DOHH2 (cell line): ENCODE measurements around the gene CHD9.

Experiments
- H3F3A ChIP-seq: fragments of 200-600 bp; sonication (generic), shearing (Covaris generic); 2 replicates; pipeline ENCODE4 v1.6.0; 2016; ENCODE audit warnings: antibody characterized with exemption, mild to moderate bottlenecking; ENCODE audit not compliant: control insufficient read depth, insufficient read depth
- H3K27ac ChIP-seq: fragments of 200-600 bp; sonication (generic); 2 replicates; pipeline ENCODE4 v1.5.1; 2014; ENCODE audit warnings: low read depth, mild to moderate bottlenecking, low read length, moderate library complexity
- H3K27me3 ChIP-seq: fragments of 200-600 bp; sonication (generic); 2 replicates; pipeline ENCODE4 v1.6.1; 2014; ENCODE audit warnings: mild to moderate bottlenecking, low read length, mixed read lengths; ENCODE audit not compliant: control insufficient read depth
- H3K36me3 ChIP-seq: fragments of 200-600 bp; sonication (generic); 2 replicates; pipeline ENCODE4 v1.6.1; 2014; ENCODE audit warnings: mild to moderate bottlenecking, low read length, moderate library complexity, mixed read lengths; ENCODE audit not compliant: control insufficient read depth
- H3K4me1 ChIP-seq: fragments of 200-600 bp; sonication (generic); 2 replicates; pipeline ENCODE4 v1.6.1; 2014; ENCODE audit warnings: mild to moderate bottlenecking, low read length, mixed read lengths; ENCODE audit not compliant: control insufficient read depth
- H3K4me2 ChIP-seq: fragments of 200-600 bp; sonication (generic); 2 replicates; pipeline ENCODE4 v1.6.0; 2014; ENCODE audit warnings: mild to moderate bottlenecking, low read length, moderate library complexity
- H3K4me3 ChIP-seq: fragments of 200-600 bp; sonication (generic); 2 replicates; pipeline ENCODE4 v1.5.1; 2014; ENCODE audit warnings: mild to moderate bottlenecking, low read length, mixed read lengths
- H3K79me2 ChIP-seq: fragments of 200-600 bp; sonication (generic); 2 replicates; pipeline ENCODE4 v1.6.1; 2014; ENCODE audit warnings: mild to moderate bottlenecking, low read length, mixed read lengths; ENCODE audit not compliant: control insufficient read depth
- H3K9me2 ChIP-seq: fragments of 200-600 bp; sonication (generic); replicated peaks from 2 replicates; pipeline ENCODE4 v1.6.1; 2014; ENCODE audit warnings: mild to moderate bottlenecking, low read length, mixed read lengths; ENCODE audit not compliant: control insufficient read depth
- H3K9me3 ChIP-seq: fragments of 200-600 bp; sonication (generic); 2 replicates; pipeline ENCODE4 v1.6.1; 2014; ENCODE audit warnings: antibody characterized with exemption, low read length, mixed read lengths; ENCODE audit not compliant: control insufficient read depth, insufficient read depth
- H4K20me1 ChIP-seq: fragments of 200-600 bp; sonication (generic); 2 replicates; pipeline ENCODE4 v1.6.0; 2014; ENCODE audit warnings: low read depth, mild to moderate bottlenecking, antibody characterized with exemption, low read length, moderate library complexity; ENCODE audit not compliant: control insufficient read depth, insufficient read depth
- CTCF ChIP-seq: fragments of 200-600 bp; sonication (generic); IDR thresholded peaks from one replicate; pipeline ENCODE4 v1.5.1; 2014; ENCODE audit warnings: antibody characterized with exemption, mild to moderate bottlenecking, low read depth, low read length; ENCODE audit not compliant: poor library complexity, severe bottlenecking
- EZH2phosphoT487 ChIP-seq: fragments of 200-600 bp; sonication (generic); IDR thresholded peaks from 2 replicates; pipeline ENCODE4 v1.6.1; 2017; ENCODE audit warnings: borderline replicate concordance, mild to moderate bottlenecking, antibody characterized with exemption, low read length, moderate library complexity, mixed read lengths

CHD9 gene

GRCh38 chr16:53054670-53055485, at the start of gene CHD9:
CHD9 (plus strand) TSS chr16:53054991; CDS start chr16:53156090, 101,099 bp downstream.
- H3K79me2 ChIP-seq: peaks cover 50% of the 10 kb centered on the region
- TF ChIP-seq EZH2phosphoT487 (no peak), CTCF (peak; percentile 96)
- H3K4me2 ChIP-seq: peak within 1 kb of the TSS; percentile 99
- H3K9me2 ChIP-seq: no peaks in the 10 kb centered on the region
- no peaks in the 10 kb centered on the region for H4K20me1 ChIP-seq
- H3K4me3 ChIP-seq: peak within 1 kb of the TSS; percentile 97
- H3K9me3 ChIP-seq: no peaks in the 10 kb centered on the region
- H3K36me3 ChIP-seq: peaks cover 16% of the 10 kb centered on the region
- H3K27me3 ChIP-seq: no peaks in the 10 kb centered on the region
- 0 out of 2 replicates have a peak, but pooled peaks cover 4% of the 10 kb centered on the region for H3F3A ChIP-seq
- H3K27ac ChIP-seq: peak within 1 kb of the TSS; percentile 47
- peaks cover 56% of the 10 kb centered on the region for H3K4me1 ChIP-seq

GRCh38 chr16:53007095-53007494, 47.7 kb upstream of the CHD9 start:
- Histone ChIP-seq H3K4me3 (no peak overlapping the region), H3K79me2 (no peaks in the 10 kb centered on the region), H4K20me1 (no peaks in the 10 kb centered on the region), H3F3A (no peaks in the 10 kb centered on the region), H3K9me2 (no peaks in the 10 kb centered on the region), H3K4me1 (no peaks in the 10 kb centered on the region), H3K27ac (no peak overlapping the region), H3K27me3 (peaks cover 11% of the 10 kb centered on the region), H3K36me3 (no peaks in the 10 kb centered on the region), H3K4me2 (no peak overlapping the region), H3K9me3 (no peaks in the 10 kb centered on the region)
- TF ChIP-seq CTCF (no peak), EZH2phosphoT487 (no peak)

DNA sequence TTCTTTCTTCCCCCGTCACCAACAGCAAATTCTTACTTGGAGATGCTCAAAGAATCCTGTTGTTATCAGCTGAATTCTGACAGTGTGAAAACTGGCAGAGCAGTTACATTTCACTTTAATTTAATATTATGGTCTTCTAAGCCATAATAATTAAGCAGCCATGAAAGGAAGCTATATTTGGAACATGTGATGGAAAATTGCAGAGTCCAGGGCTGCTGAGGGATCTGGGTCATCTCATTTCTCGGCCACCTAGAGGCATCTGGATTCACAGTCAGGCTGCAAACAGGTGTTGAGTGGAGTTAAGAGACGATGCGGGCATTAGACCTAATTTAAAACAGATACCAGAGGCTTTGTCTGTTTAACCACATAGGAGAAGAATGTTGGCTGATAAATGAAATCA, 40.5 kb upstream of the CHD9 start:
- H3F3A ChIP-seq: no peaks in the 10 kb centered on the region

More for the DNA sequence above, 40.5 kb upstream of the CHD9 start:
- H3K36me3 ChIP-seq: no peaks in the 10 kb centered on the region
- H4K20me1 ChIP-seq: no peaks in the 10 kb centered on the region
- H3K9me2 ChIP-seq: no peaks in the 10 kb centered on the region
- TF ChIP-seq EZH2phosphoT487 (no peak), CTCF (no peak)
- no peak overlapping the region for H3K4me2 ChIP-seq
- peaks cover 17% of the 10 kb centered on the region for H3K27me3 ChIP-seq
- H3K27ac ChIP-seq: no peak overlapping the region
- H3K9me3 ChIP-seq: no peaks in the 10 kb centered on the region
- no peak overlapping the region for H3K4me3 ChIP-seq
- no peaks in the 10 kb centered on the region for H3K4me1 ChIP-seq
- H3K79me2 ChIP-seq: no peaks in the 10 kb centered on the region
